Activated naive CD4-positive, alpha-beta T cell treated with anti-CD3 and anti-CD28 coated beads, Interleukin-2, amount 10 ng/mL, durations not matched to agents 7 days and 5 days (primary cell): ENCODE measurements around the gene RORB.

ENCODE experiments used
- CTCF ChIA-PET: fragments of 350-600 bp; sonication (Branson Sonifier 250); formaldehyde crosslinking; loops from one replicate; lab custom pipeline; 2021; ENCODE audit warnings: antibody characterized with exemption; lab: Charles Lee
- DNase-seq: peaks from one replicate; pipeline ENCODE4 v3.0.0-alpha.2; 2020
- H3K27ac Mint-ChIP-seq: one replicate; pipeline ENCODE4 v1.8.0; 2021; ENCODE audit warnings: mild to moderate bottlenecking, moderate library complexity, mixed read lengths
- H3K27me3 Mint-ChIP-seq: one replicate; pipeline ENCODE4 v1.8.0; 2021; ENCODE audit warnings: mild to moderate bottlenecking, mixed read lengths
- H3K36me3 Mint-ChIP-seq: one replicate; pipeline ENCODE4 v1.8.0; 2021; ENCODE audit warnings: mixed read lengths
- H3K4me1 Mint-ChIP-seq: one replicate; pipeline ENCODE4 v1.8.0; 2021; ENCODE audit warnings: mixed read lengths
- H3K4me3 Mint-ChIP-seq: one replicate; pipeline ENCODE4 v1.8.0; 2021; ENCODE audit warnings: mild to moderate bottlenecking, moderate library complexity, mixed read lengths
- H3K9me3 Mint-ChIP-seq: one replicate; pipeline ENCODE4 v1.8.0; 2021; ENCODE audit warnings: mixed read lengths

The RORB gene

GRCh38 chr9:74496819-74497747 is at the start of gene RORB:
TSS of gene RORB (plus strand) at chr9:74497335. CDS start at chr9:74497977, 642 bp downstream.
- Mint-ChIP-seq H3K27me3 (peaks cover 55% of the 10 kb centered on the region), H3K27ac (peak within 1 kb of the TSS; percentile 12), H3K4me1 (peaks cover 31% of the 10 kb centered on the region), H3K9me3 (no peaks in the 10 kb centered on the region), H3K4me3 (peak within 1 kb of the TSS; percentile 90), H3K36me3 (peaks cover 9% of the 10 kb centered on the region)
- CTCF ChIA-PET, result no interaction called here
- peak; percentile 53 for DNase-seq

GRCh38 chr9:74447451-74448193 is 49.5 kb upstream of the RORB start:
- no peaks in the 10 kb centered on the region for H3K4me1 Mint-ChIP-seq
- no peaks in the 10 kb centered on the region for H3K36me3 Mint-ChIP-seq
- H3K9me3 Mint-ChIP-seq, result no peaks in the 10 kb centered on the region
- CTCF ChIA-PET, result no interaction called here
- H3K4me3 Mint-ChIP-seq, result no peak overlapping the region
- no peak for DNase-seq
- no peaks in the 10 kb centered on the region for H3K27me3 Mint-ChIP-seq
- no peak overlapping the region for H3K27ac Mint-ChIP-seq

GRCh38 chr9:74449060-74449459 is 48.1 kb upstream of the RORB start:
- Mint-ChIP-seq H3K36me3 (no peaks in the 10 kb centered on the region), H3K4me3 (no peak overlapping the region), H3K27me3 (no peaks in the 10 kb centered on the region), H3K9me3 (no peaks in the 10 kb centered on the region), H3K27ac (no peak overlapping the region), H3K4me1 (no peaks in the 10 kb centered on the region)
- no peak for DNase-seq
- CTCF ChIA-PET, result no interaction called here

- no peak for DNase-seq
- no peak overlapping the region for H3K4me3 Mint-ChIP-seq
Measured at GRCh38 chr9:74458832-74459231, 38.3 kb upstream of the RORB start.

GRCh38 chr9:74463825-74464224 is 33.3 kb upstream of the RORB start:
- no peak overlapping the region for H3K27ac Mint-ChIP-seq
- no peaks in the 10 kb centered on the region for H3K4me1 Mint-ChIP-seq
- H3K27me3 Mint-ChIP-seq, result no peaks in the 10 kb centered on the region
- no peak overlapping the region for H3K4me3 Mint-ChIP-seq
- H3K9me3 Mint-ChIP-seq, result no peaks in the 10 kb centered on the region
- no peaks in the 10 kb centered on the region for H3K36me3 Mint-ChIP-seq
- no peak for DNase-seq
- CTCF ChIA-PET, result no interaction called here

More at GRCh38 chr9:74458832-74459231, 38.3 kb upstream of the RORB start:
- CTCF ChIA-PET, result no interaction called here
- Mint-ChIP-seq H3K27me3 (no peaks in the 10 kb centered on the region), H3K36me3 (no peaks in the 10 kb centered on the region), H3K9me3 (no peaks in the 10 kb centered on the region), H3K27ac (no peak overlapping the region), H3K4me1 (no peaks in the 10 kb centered on the region)

- Mint-ChIP-seq H3K27ac (no peak overlapping the region), H3K9me3 (no peaks in the 10 kb centered on the region), H3K36me3 (no peaks in the 10 kb centered on the region), H3K27me3 (no peaks in the 10 kb centered on the region), H3K4me1 (no peaks in the 10 kb centered on the region), H3K4me3 (no peak overlapping the region)
- CTCF ChIA-PET, result no interaction called here
- DNase-seq, result no peak
Measured at GRCh38 chr9:74478606-74479005, 18.5 kb upstream of the RORB start.

GRCh38 chr9:74479711-74480110 is 17.4 kb upstream of the RORB start:
- no peak overlapping the region for H3K4me3 Mint-ChIP-seq
- CTCF ChIA-PET, result no interaction called here
- no peaks in the 10 kb centered on the region for H3K36me3 Mint-ChIP-seq
- no peaks in the 10 kb centered on the region for H3K4me1 Mint-ChIP-seq
- no peak overlapping the region for H3K27ac Mint-ChIP-seq
- no peaks in the 10 kb centered on the region for H3K9me3 Mint-ChIP-seq
- DNase-seq, result no peak
- no peaks in the 10 kb centered on the region for H3K27me3 Mint-ChIP-seq

- no peaks in the 10 kb centered on the region for H3K27me3 Mint-ChIP-seq
- H3K4me3 Mint-ChIP-seq, result no peak overlapping the region
- CTCF ChIA-PET, result no interaction called here
- H3K36me3 Mint-ChIP-seq, result no peaks in the 10 kb centered on the region
- H3K9me3 Mint-ChIP-seq, result no peaks in the 10 kb centered on the region
- H3K4me1 Mint-ChIP-seq, result no peaks in the 10 kb centered on the region
- DNase-seq, result no peak
- no peak overlapping the region for H3K27ac Mint-ChIP-seq
Measured at GRCh38 chr9:74487395-74487794, 9.7 kb upstream of the RORB start.

- Mint-ChIP-seq H3K4me1 (peaks cover 15% of the 10 kb centered on the region), H3K9me3 (no peaks in the 10 kb centered on the region), H3K36me3 (peaks cover 6% of the 10 kb centered on the region), H3K27me3 (peaks cover 23% of the 10 kb centered on the region), H3K27ac (no peak overlapping the region), H3K4me3 (no peak overlapping the region)
- DNase-seq, result no peak
- CTCF ChIA-PET, result no interaction called here
Measured at GRCh38 chr9:74493512-74493911, 3.6 kb upstream of the RORB start.

- Mint-ChIP-seq H3K9me3 (no peaks in the 10 kb centered on the region), H3K4me1 (peaks cover 22% of the 10 kb centered on the region), H3K4me3 (no peak overlapping the region), H3K27me3 (peaks cover 33% of the 10 kb centered on the region), H3K27ac (no peak overlapping the region), H3K36me3 (peaks cover 7% of the 10 kb centered on the region)
- no peak for DNase-seq
- CTCF ChIA-PET, result no interaction called here
Measured at GRCh38 chr9:74494490-74494889, 2.6 kb upstream of the RORB start.

- H3K4me3 Mint-ChIP-seq, result peak overlapping the region; percentile 90
- no peak overlapping the region for H3K27ac Mint-ChIP-seq
- H3K4me1 Mint-ChIP-seq, result peaks cover 31% of the 10 kb centered on the region
- CTCF ChIA-PET, result no interaction called here
- peaks cover 52% of the 10 kb centered on the region for H3K27me3 Mint-ChIP-seq
- DNase-seq, result no peak
- H3K9me3 Mint-ChIP-seq, result no peaks in the 10 kb centered on the region
- peaks cover 9% of the 10 kb centered on the region for H3K36me3 Mint-ChIP-seq
Measured at GRCh38 chr9:74496406-74496805, 729 bp upstream of the RORB start.

GRCh38 chr9:74497748-74498620 is 849 bp downstream of the RORB start:
- Mint-ChIP-seq H3K27ac (no peak overlapping the region), H3K4me3 (peak overlapping the region; percentile 90), H3K9me3 (no peaks in the 10 kb centered on the region), H3K27me3 (peaks cover 55% of the 10 kb centered on the region), H3K36me3 (peaks cover 9% of the 10 kb centered on the region), H3K4me1 (peaks cover 31% of the 10 kb centered on the region)
- DNase-seq, result peak; percentile 30
- CTCF ChIA-PET, result no interaction called here

GRCh38 chr9:74498621-74499095 is 1.5 kb downstream of the RORB start:
- peaks cover 31% of the 10 kb centered on the region for H3K4me1 Mint-ChIP-seq
- no peak for DNase-seq
- peak overlapping the region; percentile 58 for H3K4me3 Mint-ChIP-seq
- H3K27me3 Mint-ChIP-seq, result peaks cover 55% of the 10 kb centered on the region
- peaks cover 9% of the 10 kb centered on the region for H3K36me3 Mint-ChIP-seq
- H3K27ac Mint-ChIP-seq, result no peak overlapping the region
- CTCF ChIA-PET, result no interaction called here
- H3K9me3 Mint-ChIP-seq, result no peaks in the 10 kb centered on the region

- Mint-ChIP-seq H3K4me1 (peaks cover 31% of the 10 kb centered on the region), H3K27me3 (peaks cover 55% of the 10 kb centered on the region), H3K9me3 (no peaks in the 10 kb centered on the region), H3K4me3 (peak overlapping the region; percentile 58), H3K27ac (no peak overlapping the region), H3K36me3 (peaks cover 9% of the 10 kb centered on the region)
- CTCF ChIA-PET, result no interaction called here
- no peak for DNase-seq
Measured at GRCh38 chr9:74499111-74499601, 2.0 kb downstream of the RORB start.
